Measurements from ENCODE around the gene SPNS3. TPM values are rescaled to one million over a fixed set of nuclear protein-coding genes. Genes with fewer than 3 reads are reported as not detected.
A peak's percentile ranks its signal among the peaks of the same experiment; 100 is the strongest.

Gene SPNS3
- total RNA-seq, 1 experiment from 2014 or later: 15.9 TPM

GRCh38 chr17:4405699-4406098, 28.0 kb upstream of the SPNS3 start:
- DNase-seq: no peak
- Histone ChIP-seq H3K4me3 (no peak overlapping the region), H3K9me2 (ENCODE audit: insufficient read depth) (no peaks in the 10 kb centered on the region), H3K79me2 (ENCODE audit: low read depth) (no peaks in the 10 kb centered on the region), H3K4me1 (replicated peaks; ENCODE audit: insufficient read depth) (peaks cover 4% of the 10 kb centered on the region; the same call in 1 of the 2 replicates), H3K9me3 (ENCODE audit: insufficient read depth, low read depth) (no peaks in the 10 kb centered on the region), H3K27me3 (ENCODE audit: insufficient read depth, low read depth) (no peaks in the 10 kb centered on the region), H3K36me3 (ENCODE audit: low read depth) (no peaks in the 10 kb centered on the region), H2AFZ (no peak overlapping the region), H3K4me2 (no peak overlapping the region), H3K27ac (no peak overlapping the region), H4K20me1 (ENCODE audit: insufficient read depth) (no peaks in the 10 kb centered on the region), H3F3A (ENCODE audit: insufficient read depth, low read depth) (no peaks in the 10 kb centered on the region)
- BruUV-seq (replicated peaks): no TSS peak
- TF ChIP-seq EZH2 (IDR thresholded peaks at IDR 0.05; ENCODE audit: low read depth) (no peak), CTCF (conservative IDR thresholded peaks at IDR 0.05) (no peak)
- POLR2A ChIA-PET (ENCODE audit: unreplicated experiment): no interaction called here
- CTCF ChIA-PET: interaction anchor here (0.6 kb wide), 1 partner anchor 195 kb away, joined by 17 read pairs; no protein-coding TSS in a partner anchor
- intact Hi-C loops (cut with micrococcal nuclease; ENCODE audit: unreplicated experiment): loop anchor here (5.0 kb wide), 1 partner anchor 38 kb away; the partner anchor contains the start of gene UBE2G1

DNA sequence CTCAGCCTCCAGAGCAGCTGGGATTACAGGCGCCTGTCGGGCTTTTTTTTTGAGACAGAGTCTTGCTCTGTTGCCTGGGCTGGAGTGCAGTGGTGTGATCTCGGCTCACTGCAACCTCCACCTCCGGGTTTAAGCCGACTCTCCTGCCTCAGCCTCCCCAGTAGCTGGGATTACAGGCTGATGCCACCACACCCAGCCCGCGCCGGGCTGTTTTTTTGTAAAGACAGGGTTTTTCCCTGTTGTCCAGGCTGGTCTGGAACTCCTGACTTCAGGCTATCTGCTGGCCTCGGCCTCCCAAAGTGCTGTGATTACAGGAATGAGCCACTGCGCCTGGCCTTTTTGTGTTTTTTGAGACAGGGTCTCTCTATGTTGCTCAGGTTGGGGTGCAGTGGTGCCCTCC, 27.4 kb upstream of the SPNS3 start:
- Histone ChIP-seq H3K4me2 (no peak overlapping the region), H3K27ac (no peak overlapping the region), H3K36me3 (ENCODE audit: low read depth) (no peaks in the 10 kb centered on the region), H3K9me3 (ENCODE audit: insufficient read depth, low read depth) (no peaks in the 10 kb centered on the region), H2AFZ (no peak overlapping the region), H4K20me1 (ENCODE audit: insufficient read depth) (no peaks in the 10 kb centered on the region), H3K79me2 (ENCODE audit: low read depth) (no peaks in the 10 kb centered on the region), H3F3A (ENCODE audit: insufficient read depth, low read depth) (no peaks in the 10 kb centered on the region), H3K27me3 (ENCODE audit: insufficient read depth, low read depth) (no peaks in the 10 kb centered on the region), H3K4me1 (replicated peaks; ENCODE audit: insufficient read depth) (peaks cover 4% of the 10 kb centered on the region; the same call in 1 of the 2 replicates), H3K9me2 (ENCODE audit: insufficient read depth) (no peaks in the 10 kb centered on the region), H3K4me3 (no peak overlapping the region)
- BruUV-seq (replicated peaks): no TSS peak
- ChIA-PET POLR2A (ENCODE audit: unreplicated experiment) (no interaction called here), CTCF (interaction anchor here (0.6 kb wide), 1 partner anchor 196 kb away, joined by 17 read pairs; no protein-coding TSS in a partner anchor)
- DNase-seq: no peak
- TF ChIP-seq CTCF (conservative IDR thresholded peaks at IDR 0.05): no peak
- TF ChIP-seq EZH2 (IDR thresholded peaks at IDR 0.05; ENCODE audit: low read depth): no peak
- intact Hi-C loops (cut with micrococcal nuclease; ENCODE audit: unreplicated experiment): loop anchor here (5.0 kb wide), 1 partner anchor 39 kb away; the partner anchor contains the start of gene UBE2G1

- no peaks in the 10 kb centered on the region for H3K79me2 ChIP-seq (ENCODE audit: low read depth)
- no peaks in the 10 kb centered on the region for H3F3A ChIP-seq (ENCODE audit: insufficient read depth, low read depth)
- no peaks in the 10 kb centered on the region for H3K36me3 ChIP-seq (ENCODE audit: low read depth)
- no peak for TF ChIP-seq CTCF (conservative IDR thresholded peaks at IDR 0.05)
- TF ChIP-seq EZH2 (IDR thresholded peaks at IDR 0.05; ENCODE audit: low read depth): no peak
- H2AFZ ChIP-seq: no peak overlapping the region
- no peaks in the 10 kb centered on the region for H3K9me2 ChIP-seq (ENCODE audit: insufficient read depth)
- ChIA-PET CTCF (no interaction called here), POLR2A (ENCODE audit: unreplicated experiment) (no interaction called here)
- H3K9me3 ChIP-seq (ENCODE audit: insufficient read depth, low read depth): no peaks in the 10 kb centered on the region
- no TSS peak for BruUV-seq (replicated peaks)
- intact Hi-C loops (cut with micrococcal nuclease; ENCODE audit: unreplicated experiment): loop anchor here (5.0 kb wide), 1 partner anchor 40 kb away; the partner anchor contains the start of gene UBE2G1
- no peak overlapping the region for H3K27ac ChIP-seq
- H3K4me3 ChIP-seq: no peak overlapping the region
- peaks cover 4% of the 10 kb centered on the region; the same call in 1 of the 2 replicates for H3K4me1 ChIP-seq (replicated peaks; ENCODE audit: insufficient read depth)
- H4K20me1 ChIP-seq (ENCODE audit: insufficient read depth): no peaks in the 10 kb centered on the region
- no peaks in the 10 kb centered on the region for H3K27me3 ChIP-seq (ENCODE audit: insufficient read depth, low read depth)
- H3K4me2 ChIP-seq: no peak overlapping the region
- peak in 1 of 2 experiments; percentile 60 for DNase-seq
Measured at GRCh38 chr17:4407216-4407615, 26.5 kb upstream of the SPNS3 start.
